ENCODE results near the gene CTPS2. TPM values are rescaled to one million over a fixed set of nuclear protein-coding genes. Genes with fewer than 3 reads are reported as not detected.

CTPS2 gene
- total RNA-seq, 2 experiments from 2014 or later = 6.6 to 7.1 TPM

- DNase-seq = no peak
- H3K27ac Mint-ChIP-seq = no peak overlapping the region
- peaks cover 1% of the 10 kb centered on the region for H3K4me1 Mint-ChIP-seq
- no peaks in the 10 kb centered on the region for H3K36me3 Mint-ChIP-seq
- no peaks in the 10 kb centered on the region for H3K27me3 Mint-ChIP-seq
- no peak overlapping the region for H3K4me3 Mint-ChIP-seq
- no peaks in the 10 kb centered on the region for H3K9me3 Mint-ChIP-seq
Observed at GRCh38 chrX:16544969-16545368, 167.5 kb downstream of the CTPS2 start.

Other genes with a start within 250 kb of the CTPS2 start
- gene S100G, start 62.5 kb downstream of the CTPS2 start, total RNA-seq = not detected
- 10 to 100 TPM; 20.6 to 22.3 TPM for gene SYAP1, start 6.9 kb upstream of the CTPS2 start, total RNA-seq
- 10 to 100 TPM; 27.5 to 28.1 TPM for gene TXLNG, start 73.8 kb upstream of the CTPS2 start, total RNA-seq
- gene RBBP7, start 157.7 kb upstream of the CTPS2 start, total RNA-seq = 100 to 1,000 TPM; 192 TPM
- not detected for gene REPS2, start 234.0 kb upstream of the CTPS2 start, total RNA-seq